PC-3 (cell line): ENCODE measurements around the gene TBC1D13. TPM values are rescaled to one million over a fixed set of nuclear protein-coding genes. Genes with fewer than 3 reads are reported as not detected.
"Not testable (repeated sequence)": the region's sequence is repeated elsewhere in the genome, so short reads cannot be mapped to it uniquely, and the experiment has no call there.

ENCODE experiments used
- ATAC-seq: fragments of 200-7000 bp; cut with Tn5 transposase; 2 replicates; pipeline ENCODE4 v1.9.1; 2020; ENCODE audit warnings: mild to moderate bottlenecking, moderate library complexity
- BruUV-seq: library from RNA; stranded (reverse); fragments of 400-500 nt; replicated peaks from 2 replicates; lab custom pipeline; 2021; lab: Mats Ljungman, UMichigan
- CTCF ChIA-PET: fragments of 300-600 bp; sonication (Branson Sonifier 250); formaldehyde crosslinking; loops from one replicate; lab custom pipeline; 2022; ENCODE audit warnings: antibody characterized with exemption; lab: Charles Lee
- POLR2A ChIA-PET: fragments of 300-600 bp; sonication (Branson Sonifier 250); formaldehyde crosslinking; loops from one replicate; lab custom pipeline; 2022; ENCODE audit warnings: antibody characterized with exemption; ENCODE audit not compliant: unreplicated experiment; lab: Charles Lee
- DNase-seq: peaks from one replicate; pipeline ENCODE4 v3.0.0-alpha.2; 2015
- H2AFZ ChIP-seq: fragments of 300-600 bp; sonication (generic); 2 replicates; pipeline ENCODE4 v1.6.0; 2016; ENCODE audit warnings: antibody characterized with exemption, low read length
- H3F3A ChIP-seq: fragments of 300-600 bp; sonication (generic); one replicate; pipeline ENCODE4 v1.6.0; 2017; ENCODE audit warnings: antibody characterized with exemption, low read length, control low read depth, mild to moderate bottlenecking; ENCODE audit not compliant: unreplicated experiment
- H3K27ac ChIP-seq: fragments of 300-600 bp; sonication (generic); 2 replicates; pipeline ENCODE4 v1.5.1; 2016; ENCODE audit warnings: mild to moderate bottlenecking, low read length
- H3K27me3 ChIP-seq: fragments of 300-600 bp; sonication (generic); 2 replicates; pipeline ENCODE4 v1.6.1; 2016; ENCODE audit warnings: low read length, mixed read lengths
- H3K36me3 ChIP-seq: fragments of 300-600 bp; sonication (generic); 2 replicates; pipeline ENCODE4 v1.6.1; 2016; ENCODE audit warnings: low read depth, mixed run types, low read length, mixed read lengths
- H3K4me1 ChIP-seq: fragments of 300-600 bp; sonication (generic); 2 replicates; pipeline ENCODE4 v1.5.1; 2016; ENCODE audit warnings: low read length; ENCODE audit not compliant: insufficient read depth
- H3K4me2 ChIP-seq: fragments of 300-600 bp; sonication (generic); 2 replicates; pipeline ENCODE4 v1.6.0; 2016; ENCODE audit warnings: low read length
- H3K4me3 ChIP-seq: fragments of 300-600 bp; sonication (generic); 2 replicates; pipeline ENCODE4 v1.5.1; 2016; ENCODE audit warnings: mild to moderate bottlenecking, low read length, mixed read lengths
- H3K79me2 ChIP-seq: fragments of 300-600 bp; sonication (generic); 2 replicates; pipeline ENCODE4 v1.6.1; 2017; ENCODE audit warnings: low read length, mixed read lengths
- H3K9ac ChIP-seq: fragments of 300-600 bp; sonication (generic); 2 replicates; pipeline ENCODE4 v1.6.0; 2016; ENCODE audit warnings: mild to moderate bottlenecking, low read length
- H3K9me2 ChIP-seq: fragments of 300-600 bp; sonication (generic); replicated peaks from 2 replicates; pipeline ENCODE4 v1.6.1; 2016; ENCODE audit warnings: mixed run types, low read length, mixed read lengths
- H3K9me3 ChIP-seq: fragments of 300-600 bp; sonication (generic); 2 replicates; pipeline ENCODE4 v1.6.1; 2016; ENCODE audit warnings: low read length, mixed read lengths
- H4K20me1 ChIP-seq: fragments of 300-600 bp; sonication (generic); 2 replicates; pipeline ENCODE4 v1.6.1; 2016; ENCODE audit warnings: low read length, mixed read lengths
- CTCF ChIP-seq: fragments of 300-600 bp; sonication (generic); conservative IDR thresholded peaks from 2 replicates; pipeline ENCODE4 v1.5.1; 2017; ENCODE audit warnings: antibody characterized with exemption, low read depth, mild to moderate bottlenecking, low read length
- EZH2 ChIP-seq: fragments of 300-600 bp; sonication (generic); IDR thresholded peaks from one replicate; pipeline ENCODE4 v1.6.1; 2017; ENCODE audit warnings: antibody characterized with exemption, mild to moderate bottlenecking, low read length; ENCODE audit not compliant: unreplicated experiment
- EZH2phosphoT487 ChIP-seq: fragments of 300-600 bp; sonication (generic); IDR thresholded peaks from 2 replicates; pipeline ENCODE4 v1.6.1; 2018; ENCODE audit warnings: mild to moderate bottlenecking, antibody characterized with exemption, low read length, borderline replicate concordance
- intact Hi-C: fragments of 100-400 bp; cut with micrococcal nuclease; formaldehyde crosslinking; loops from 2 replicates; pipeline ENCODE4 v1.9.0; 2023
- total RNA-seq: library from RNA; depleted of rRNA; stranded (reverse); fragments of >200 nt; gene quantifications from 2 replicates; pipeline ENCODE4 v1.2.3, GENCODE V29; 2014

The TBC1D13 gene
- total RNA-seq, 1 experiment from 2014 or later = 15.0 TPM

GRCh38 chr9:128846680-128847030, 59.6 kb downstream of the TBC1D13 start:
- no peak overlapping the region for H3K9ac ChIP-seq
- H3K9me3 ChIP-seq = no peaks in the 10 kb centered on the region
- ChIA-PET CTCF (no interaction called here), POLR2A (no interaction called here)
- no peak for TF ChIP-seq CTCF
- no peak for TF ChIP-seq EZH2phosphoT487
- TF ChIP-seq EZH2 = no peak
- H3K79me2 ChIP-seq = no peaks in the 10 kb centered on the region
- H3K36me3 ChIP-seq = no peaks in the 10 kb centered on the region
- DNase-seq (no peak), ATAC-seq (no peak)
- no peak overlapping the region for H3K27ac ChIP-seq
- H3K4me3 ChIP-seq = no peak overlapping the region
- no TSS peak for BruUV-seq
- H3K4me1 ChIP-seq = no peaks in the 10 kb centered on the region
- intact Hi-C loops = no loop called here
- no peaks in the 10 kb centered on the region for H4K20me1 ChIP-seq
- H3K4me2 ChIP-seq = no peak overlapping the region
- no peaks in the 10 kb centered on the region for H3K27me3 ChIP-seq
- no peaks in the 10 kb centered on the region for H3F3A ChIP-seq
- no peaks in the 10 kb centered on the region for H3K9me2 ChIP-seq
- H2AFZ ChIP-seq = no peak overlapping the region

- no peak overlapping the region for H3K4me2 ChIP-seq
- no peaks in the 10 kb centered on the region for H3K9me3 ChIP-seq
- H3K36me3 ChIP-seq = no peaks in the 10 kb centered on the region
- ChIA-PET CTCF (no interaction called here), POLR2A (no interaction called here)
- no peak overlapping the region for H3K4me3 ChIP-seq
- H3F3A ChIP-seq = no peaks in the 10 kb centered on the region
- no peaks in the 10 kb centered on the region for H3K27me3 ChIP-seq
- TF ChIP-seq CTCF = no peak
- no peak for TF ChIP-seq EZH2
- TF ChIP-seq EZH2phosphoT487 = no peak
- no TSS peak for BruUV-seq
- no peak overlapping the region for H3K9ac ChIP-seq
- H2AFZ ChIP-seq = no peak overlapping the region
- intact Hi-C loops = no loop called here
- no peaks in the 10 kb centered on the region for H3K79me2 ChIP-seq
- no peak for DNase-seq
- H4K20me1 ChIP-seq = no peaks in the 10 kb centered on the region
- no peak for ATAC-seq
- H3K27ac ChIP-seq = no peak overlapping the region
- peaks cover under 1% of the 10 kb centered on the region; the same call in 1 of the 2 replicates for H3K4me1 ChIP-seq
- no peaks in the 10 kb centered on the region for H3K9me2 ChIP-seq
Observed at GRCh38 chr9:128847803-128848202, 60.8 kb downstream of the TBC1D13 start.

GRCh38 chr9:128851024-128851423, 64.0 kb downstream of the TBC1D13 start:
- H3K9ac ChIP-seq, H3K9me2 ChIP-seq, DNase-seq, H3K79me2 ChIP-seq, POLR2A ChIA-PET, intact Hi-C loops, H3K4me3 ChIP-seq, H3F3A ChIP-seq, H3K9me3 ChIP-seq, BruUV-seq, H3K4me1 ChIP-seq, H3K27me3 ChIP-seq, CTCF ChIA-PET, H3K36me3 ChIP-seq, ATAC-seq, H3K27ac ChIP-seq, H3K4me2 ChIP-seq, H4K20me1 ChIP-seq, H2AFZ ChIP-seq: not testable (repeated sequence)
